GM21515 (cell line): ENCODE measurements around the gene STEAP1B.
A peak's percentile ranks its signal among the peaks of the same experiment; 100 is the strongest.
"Not testable (repeated sequence)": the region's sequence is repeated elsewhere in the genome, so short reads cannot be mapped to it uniquely, and the experiment has no call there.

Source experiments
- ATAC-seq: cut with Tn5 transposase; IDR thresholded peaks from one replicate; pipeline ENCODE4 v1.9.1; 2021; ENCODE audit not compliant: unreplicated experiment

The STEAP1B gene

GRCh38 chr7:22499044-22499443, 944 bp downstream of the STEAP1B start:
- no peak for ATAC-seq

- ATAC-seq, result not testable (repeated sequence)
Measured at GRCh38 chr7:22496912-22497311, 3.1 kb downstream of the STEAP1B start.

GRCh38 chr7:22496296-22496888, 3.6 kb downstream of the STEAP1B start:
- ATAC-seq, result not testable (repeated sequence)

- ATAC-seq, result not testable (repeated sequence)
Measured at GRCh38 chr7:22493160-22493925, 6.6 kb downstream of the STEAP1B start.

- ATAC-seq, result peak; percentile 67
Measured at GRCh38 chr7:22488643-22489462, 11.1 kb downstream of the STEAP1B start.

GRCh38 chr7:22487978-22488642, 11.9 kb downstream of the STEAP1B start:
- ATAC-seq, result no peak

- no peak for ATAC-seq
Measured at GRCh38 chr7:22486597-22486996, 13.4 kb downstream of the STEAP1B start.

GRCh38 chr7:22485189-22485588, 14.8 kb downstream of the STEAP1B start:
- no peak for ATAC-seq

DNA sequence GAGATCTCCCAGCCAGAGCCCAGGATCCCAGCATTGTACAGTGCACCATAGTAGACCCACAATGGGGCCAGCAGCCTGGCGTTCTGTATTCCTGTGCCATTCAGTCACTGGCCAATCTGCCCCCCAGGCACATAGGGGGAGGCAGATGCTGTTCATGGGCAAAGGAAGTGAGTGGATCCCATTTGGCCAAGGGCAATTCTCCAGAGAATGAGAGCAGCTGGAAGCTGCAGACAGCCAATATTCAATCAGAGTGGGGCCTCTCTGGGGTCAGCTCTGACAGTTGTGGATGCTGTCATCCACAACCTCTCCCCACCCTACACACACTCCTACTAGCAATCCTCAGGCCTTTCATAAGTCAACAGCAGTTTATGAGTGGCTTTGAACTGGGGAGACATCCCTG, 17.5 kb downstream of the STEAP1B start:
- ATAC-seq, result no peak

GRCh38 chr7:22481726-22482125, 18.3 kb downstream of the STEAP1B start:
- peak; percentile 72 for ATAC-seq

DNA sequence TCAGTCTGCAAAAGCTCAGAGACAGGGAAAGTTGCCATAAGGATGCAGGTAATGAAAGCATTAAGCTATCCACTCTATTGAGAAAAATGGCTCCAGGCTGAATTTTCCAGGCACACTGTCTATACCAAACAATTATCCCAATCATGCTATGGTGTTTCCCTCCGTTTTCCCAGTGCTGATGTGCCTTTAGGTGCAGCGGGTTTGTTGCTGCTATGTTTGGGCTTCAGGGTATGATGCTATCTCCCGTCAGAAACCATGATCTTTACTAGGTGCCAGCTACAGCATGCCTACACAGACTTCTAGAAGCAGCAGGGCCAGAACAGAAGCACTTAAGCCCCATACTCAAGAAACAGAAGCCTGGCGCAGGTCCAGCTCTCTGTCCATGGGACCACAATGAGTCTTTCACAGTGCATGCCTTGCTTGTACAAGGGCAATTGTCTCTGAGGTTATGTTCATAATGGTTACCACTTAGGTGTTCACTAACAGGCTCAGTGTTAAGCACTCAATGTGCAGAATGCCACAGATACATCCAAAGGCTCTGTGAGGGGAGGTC, 19.4 kb downstream of the STEAP1B start:
- ATAC-seq, result no peak

- no peak for ATAC-seq
Measured at GRCh38 chr7:22477876-22478450, 22.0 kb downstream of the STEAP1B start.

- ATAC-seq, result no peak
Measured at GRCh38 chr7:22477262-22477661, 22.7 kb downstream of the STEAP1B start.

DNA sequence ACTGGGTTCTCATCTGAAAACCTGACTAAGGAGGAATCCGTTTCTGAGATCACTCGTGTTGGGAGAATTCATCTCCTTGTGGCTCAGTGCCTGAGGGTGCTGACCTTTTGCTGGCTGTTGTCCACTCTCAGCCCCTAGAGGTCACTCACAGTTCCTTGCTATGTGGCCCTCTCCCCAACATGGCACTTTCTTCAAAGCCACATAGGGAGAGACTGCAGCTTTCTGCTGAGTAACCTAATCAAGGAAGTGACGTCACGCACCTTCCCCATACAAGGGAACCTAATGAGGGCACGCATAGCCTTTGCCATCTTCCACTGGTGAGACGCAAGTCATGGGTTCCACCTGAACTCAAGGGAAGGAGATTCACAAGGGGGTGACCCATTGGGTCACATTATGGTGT, 23.2 kb downstream of the STEAP1B start:
- ATAC-seq, result no peak

DNA sequence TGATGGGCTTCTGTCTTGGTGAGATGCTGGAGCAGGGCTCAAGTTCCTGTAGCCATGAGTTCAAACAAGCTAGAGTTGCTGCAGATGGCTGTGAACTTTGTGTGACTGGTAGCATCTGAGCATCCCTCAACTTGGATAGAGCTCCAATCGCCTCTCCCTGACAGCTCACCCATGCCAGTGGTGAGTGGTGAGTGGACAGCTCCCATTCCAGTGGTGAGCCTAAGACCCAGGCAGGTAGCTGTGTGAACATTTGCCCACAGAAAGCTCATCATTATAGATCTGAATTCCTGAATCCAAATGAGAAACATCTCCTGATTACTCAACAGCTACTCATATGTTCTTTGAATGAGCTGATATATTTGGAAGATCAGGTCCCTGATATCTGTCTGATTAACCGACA, 25.3 kb downstream of the STEAP1B start:
- ATAC-seq, result no peak

DNA sequence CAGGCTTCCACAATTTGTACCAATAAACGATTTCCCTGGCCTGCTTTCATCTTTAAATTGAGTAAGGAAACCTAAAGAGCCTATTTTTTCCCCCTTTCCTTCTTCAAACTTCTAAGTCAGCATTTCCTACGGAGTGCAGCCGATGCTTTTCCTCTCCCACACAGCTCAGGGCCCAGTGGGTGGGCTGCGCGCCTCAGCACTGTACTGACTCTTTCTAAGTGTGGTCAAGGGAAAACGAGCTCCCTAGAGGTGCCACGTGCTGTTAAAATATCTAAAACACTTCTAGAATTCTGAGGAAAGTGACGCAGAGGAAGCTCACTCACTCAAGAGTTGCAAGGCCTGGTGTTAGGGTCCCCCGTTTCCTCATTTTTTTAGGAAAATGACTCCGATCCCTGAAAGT, 29.0 kb downstream of the STEAP1B start:
- ATAC-seq, result no peak

- ATAC-seq, result no peak
Measured at GRCh38 chr7:22469371-22470143, 30.4 kb downstream of the STEAP1B start.

GRCh38 chr7:22468609-22469008, 31.4 kb downstream of the STEAP1B start:
- ATAC-seq, result no peak

DNA sequence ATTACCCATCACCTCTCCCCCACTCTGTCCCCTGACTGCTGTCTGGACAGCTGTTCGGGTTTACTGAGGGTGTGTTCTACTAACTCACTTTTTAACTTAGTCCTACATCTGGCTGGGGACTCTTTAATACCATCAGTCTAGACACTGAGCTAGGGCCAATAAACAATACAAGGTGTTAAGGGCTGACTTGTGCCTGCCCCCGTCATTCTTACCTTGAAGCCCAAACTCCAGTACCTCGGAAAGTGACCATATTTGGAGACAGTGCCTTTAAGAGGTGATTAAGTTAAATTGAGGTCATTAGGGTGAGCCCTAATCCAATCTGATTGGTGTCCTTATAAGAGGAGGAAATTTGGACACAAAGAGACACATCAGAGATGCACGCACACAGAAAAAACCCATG, 35.7 kb downstream of the STEAP1B start:
- ATAC-seq, result no peak
